HG02763 (cell line): Measurements from ENCODE around the gene VSTM2L.

Source experiments
- ATAC-seq: cut with Tn5 transposase; IDR thresholded peaks from one replicate; pipeline ENCODE4 v1.9.1; 2021; ENCODE audit warnings: mild to moderate bottlenecking, moderate library complexity; ENCODE audit not compliant: unreplicated experiment

The VSTM2L gene

DNA sequence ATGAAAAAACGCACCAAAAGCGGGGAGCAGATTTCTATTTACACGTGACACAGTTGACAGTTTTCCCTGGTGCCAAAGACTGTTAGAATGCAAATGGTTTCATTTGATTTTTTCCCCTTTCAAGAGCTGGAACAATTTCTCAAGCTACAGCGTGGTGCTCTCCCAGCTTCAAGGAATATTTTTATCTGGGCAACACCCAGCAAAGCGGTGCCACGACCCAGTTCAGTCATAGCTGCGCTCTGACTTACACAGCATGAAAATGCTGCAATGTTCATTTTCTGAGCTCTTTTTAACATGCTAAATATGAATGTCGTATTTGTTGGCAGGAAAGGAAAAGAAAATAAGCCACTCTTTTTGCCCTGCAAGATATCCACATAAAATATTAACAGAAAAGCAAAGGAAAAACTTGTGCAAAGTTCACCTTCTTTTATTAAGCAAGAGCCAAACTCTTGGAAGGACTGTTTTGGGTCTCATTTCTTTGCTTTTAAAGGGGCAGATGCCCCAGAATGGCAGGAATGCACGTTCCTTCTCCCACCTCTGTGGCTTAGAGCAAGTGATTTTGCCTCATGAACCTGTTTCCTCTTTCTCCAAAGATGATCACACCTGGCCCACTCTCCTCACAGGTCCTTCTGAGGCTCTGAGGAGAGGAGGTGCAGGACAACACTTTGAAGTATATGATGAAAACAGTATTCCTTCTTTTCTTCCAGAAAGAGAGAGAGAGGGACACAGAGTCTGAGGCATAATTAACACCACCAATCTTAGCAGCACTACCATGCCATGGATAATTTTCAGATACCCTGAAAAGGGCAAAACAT lies 83.3 kb downstream of the VSTM2L start:
- no peak for ATAC-seq

DNA sequence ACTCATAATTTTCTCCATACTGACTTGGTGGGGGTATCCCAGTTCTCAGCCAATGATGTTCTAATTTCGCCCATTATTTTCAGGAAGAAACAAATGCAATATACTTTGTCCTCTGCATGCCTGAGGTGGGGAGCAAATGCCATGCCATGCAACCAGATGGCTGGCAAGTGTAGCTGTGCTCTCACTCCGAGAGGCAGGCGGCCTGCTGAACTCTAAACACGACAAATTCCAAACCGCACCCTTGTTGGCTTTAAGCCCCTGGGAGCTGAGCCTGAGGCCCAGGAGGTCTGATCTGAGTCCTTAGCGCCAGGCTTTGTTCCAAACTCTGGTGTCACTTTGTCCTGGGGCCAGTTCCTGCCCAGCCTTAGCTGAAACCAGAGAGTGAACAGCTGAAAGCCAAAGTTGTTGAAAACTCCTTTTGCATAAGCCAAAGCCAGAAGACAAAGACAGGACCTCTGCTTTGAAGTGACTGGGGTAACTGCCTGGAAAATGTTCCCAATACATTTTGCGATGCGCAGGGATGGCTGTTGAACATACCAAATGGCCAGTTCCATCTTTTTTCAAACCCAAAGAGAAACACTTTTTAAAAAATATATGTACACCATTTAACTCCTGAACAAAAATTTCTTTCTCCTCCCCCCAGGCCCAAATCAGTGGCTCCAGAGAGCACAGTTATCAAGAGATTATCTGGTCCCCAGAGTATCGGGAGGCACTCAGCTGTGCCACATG lies 84.1 kb downstream of the VSTM2L start:
- ATAC-seq = no peak

DNA sequence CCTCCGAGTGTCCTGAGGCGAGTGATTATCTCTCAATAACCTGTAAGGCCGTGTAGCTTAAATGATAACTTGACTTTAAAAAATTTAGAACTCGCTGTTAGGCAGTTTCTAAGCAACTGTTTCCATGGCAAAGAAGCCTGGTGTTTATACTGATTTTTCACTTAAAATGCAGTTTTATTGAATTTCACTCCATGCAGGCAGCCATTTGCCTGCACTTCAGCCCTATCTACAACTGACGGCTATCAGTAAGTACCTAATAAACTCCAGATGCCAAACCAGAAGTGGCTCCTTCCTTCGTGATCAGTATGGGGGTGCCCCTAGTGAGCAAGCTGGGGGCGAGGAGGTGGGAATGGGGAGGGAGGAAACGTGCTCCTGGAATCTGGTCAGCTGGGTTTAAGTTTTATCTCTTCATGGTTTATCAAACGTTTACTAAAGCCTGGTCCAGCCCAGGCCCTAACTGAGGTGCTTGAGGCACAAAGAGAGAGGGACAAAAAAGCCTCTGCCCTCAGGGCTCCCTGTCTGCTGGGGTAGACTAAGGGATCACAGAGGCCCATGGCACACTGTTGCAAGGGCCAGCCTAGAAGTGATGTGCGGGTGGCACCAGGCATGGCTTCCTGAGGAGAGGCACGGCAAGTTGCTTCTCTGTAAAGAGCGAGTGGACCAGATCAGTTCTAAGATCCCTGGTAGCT lies 84.8 kb downstream of the VSTM2L start:
- ATAC-seq = no peak

DNA sequence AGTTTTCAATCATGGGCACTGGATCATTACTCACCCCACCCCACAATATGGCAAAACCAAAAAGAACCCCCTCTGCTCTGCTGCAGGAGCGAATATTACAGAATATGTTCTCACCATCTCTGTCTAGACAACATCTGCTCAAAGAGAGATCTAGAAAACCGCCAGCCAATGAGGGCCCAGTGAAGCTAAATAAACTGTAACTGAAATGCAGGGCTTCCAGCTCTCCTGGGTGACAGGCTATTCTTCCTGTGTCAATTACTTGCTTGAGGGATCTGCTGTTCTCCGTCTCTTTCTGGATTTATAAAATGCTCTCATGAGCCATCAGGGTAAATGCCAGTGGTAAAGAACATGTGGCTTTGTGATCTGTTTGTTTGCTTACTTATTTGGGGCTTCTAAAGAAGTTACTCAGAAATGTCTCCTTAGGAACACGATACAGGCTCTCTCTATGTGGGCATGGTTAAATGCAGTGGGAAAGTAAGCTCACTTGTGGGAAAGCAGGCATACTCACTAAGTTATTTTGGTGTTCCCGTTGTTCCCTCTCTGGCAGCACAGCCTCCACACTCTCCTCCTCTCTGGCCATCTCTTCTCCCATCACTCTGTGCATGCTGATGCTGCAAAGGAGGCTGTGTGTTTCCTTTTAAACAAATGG lies 85.5 kb downstream of the VSTM2L start:
- no peak for ATAC-seq

DNA sequence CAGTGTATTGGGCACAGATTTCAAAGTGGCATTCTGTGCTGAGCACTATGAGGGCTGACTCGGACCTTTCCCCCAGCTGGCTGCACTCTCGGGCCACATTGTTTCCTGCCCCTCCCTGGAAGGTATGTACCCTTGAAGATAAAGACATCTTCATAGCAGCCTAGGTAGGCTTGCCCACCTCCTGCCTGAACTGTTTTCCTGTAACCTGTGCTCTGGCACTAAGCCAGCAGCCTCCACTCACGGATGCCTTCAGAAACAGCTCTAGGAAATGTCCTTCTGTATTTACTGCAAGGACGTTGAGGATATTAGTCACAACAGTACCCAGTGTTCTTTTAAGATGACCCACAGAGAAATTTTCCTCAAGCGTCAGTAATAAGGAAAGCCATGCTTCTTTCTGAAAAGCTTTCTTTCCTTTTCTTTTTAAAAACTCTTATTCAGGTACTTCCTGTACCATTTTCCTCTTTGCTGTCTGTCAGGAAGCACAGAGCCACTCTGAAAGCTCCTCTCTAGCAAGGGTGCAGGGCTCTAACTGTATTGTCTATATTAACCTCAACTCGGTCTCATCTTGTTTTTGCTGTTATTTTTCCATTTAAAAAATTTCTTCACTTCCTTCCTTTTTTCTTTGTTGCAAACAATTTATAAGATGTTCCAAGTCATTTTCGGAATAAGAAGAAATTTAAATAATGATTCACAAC lies 86.8 kb downstream of the VSTM2L start:
- ATAC-seq = no peak

DNA sequence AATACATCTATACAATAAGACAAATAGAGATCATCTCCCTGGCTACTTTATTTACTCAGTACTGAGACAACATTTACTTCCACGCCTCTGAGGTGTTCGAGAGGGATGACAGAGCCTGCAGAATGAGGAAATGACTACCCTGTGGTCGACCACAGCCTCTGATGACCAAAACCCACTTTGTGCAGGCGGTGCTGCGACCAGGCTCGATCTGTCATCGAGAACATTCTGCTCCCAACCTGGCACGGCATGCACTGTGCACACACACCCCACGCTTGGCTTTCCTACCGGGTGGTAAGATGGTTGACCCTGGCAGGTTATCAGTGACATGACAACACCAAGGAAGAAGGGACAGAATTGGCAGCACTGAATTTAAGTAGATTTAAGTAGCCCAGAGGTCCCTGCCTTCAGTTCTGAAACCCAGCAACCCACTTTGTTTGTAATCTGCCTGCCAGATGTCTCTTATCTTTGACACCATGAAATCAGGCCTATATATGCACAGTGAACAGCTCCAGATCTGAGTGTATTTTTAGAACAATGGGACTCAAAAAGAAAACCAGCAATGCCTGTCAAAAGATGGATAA lies 87.7 kb downstream of the VSTM2L start:
- peak; percentile 84 for ATAC-seq

DNA sequence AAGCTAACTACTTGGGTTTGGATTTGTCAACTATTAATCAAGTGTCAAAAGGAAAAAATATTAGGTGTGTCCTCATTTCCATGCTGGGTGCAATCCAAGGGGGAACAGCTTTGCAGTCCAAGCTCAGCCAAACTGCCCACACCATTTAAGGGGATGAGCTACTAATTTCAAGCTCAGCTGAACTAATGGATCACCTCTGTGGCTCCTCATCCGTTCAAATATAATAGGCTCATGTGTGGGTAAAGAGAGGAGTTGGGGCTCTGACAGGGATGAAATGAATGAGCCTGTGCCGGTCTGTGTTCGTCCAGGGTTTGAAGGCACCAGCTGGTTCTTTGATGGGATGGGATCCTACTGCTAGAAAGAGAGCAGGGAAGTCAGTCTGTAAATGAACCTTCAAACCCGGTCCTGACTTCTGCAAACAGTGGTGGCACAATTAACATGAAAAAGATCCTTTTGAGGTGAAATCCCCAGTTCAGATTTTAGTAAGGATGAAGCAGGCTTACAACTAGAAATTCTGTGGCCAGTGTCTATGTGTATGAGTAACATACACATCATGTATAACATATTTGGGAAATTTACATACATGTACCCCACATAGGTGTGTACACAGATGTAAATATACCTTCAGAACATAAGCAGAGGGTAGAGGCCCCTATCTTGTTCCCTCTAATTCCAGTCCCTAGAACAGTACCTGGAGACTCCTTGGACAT lies 88.4 kb downstream of the VSTM2L start:
- no peak for ATAC-seq

DNA sequence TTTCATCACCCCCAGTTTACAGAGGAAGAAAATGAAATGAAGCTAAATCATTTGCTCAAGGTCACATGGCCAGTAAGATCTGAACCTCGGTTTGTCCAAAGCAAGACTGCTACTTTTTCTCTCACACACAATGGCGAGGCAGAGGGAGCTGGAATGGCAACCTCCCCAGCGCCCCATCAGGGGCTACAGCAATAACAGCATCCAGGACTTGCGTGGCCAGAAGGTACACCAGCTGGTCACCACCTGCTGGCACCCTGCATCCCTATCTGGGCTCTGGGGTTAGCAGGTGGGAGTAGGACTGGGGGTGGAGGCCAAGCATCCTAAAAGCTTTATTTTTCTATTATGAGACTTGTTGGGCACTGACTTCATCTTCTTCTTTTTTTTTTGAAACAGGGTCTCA lies 89.0 kb downstream of the VSTM2L start:
- ATAC-seq = no peak

DNA sequence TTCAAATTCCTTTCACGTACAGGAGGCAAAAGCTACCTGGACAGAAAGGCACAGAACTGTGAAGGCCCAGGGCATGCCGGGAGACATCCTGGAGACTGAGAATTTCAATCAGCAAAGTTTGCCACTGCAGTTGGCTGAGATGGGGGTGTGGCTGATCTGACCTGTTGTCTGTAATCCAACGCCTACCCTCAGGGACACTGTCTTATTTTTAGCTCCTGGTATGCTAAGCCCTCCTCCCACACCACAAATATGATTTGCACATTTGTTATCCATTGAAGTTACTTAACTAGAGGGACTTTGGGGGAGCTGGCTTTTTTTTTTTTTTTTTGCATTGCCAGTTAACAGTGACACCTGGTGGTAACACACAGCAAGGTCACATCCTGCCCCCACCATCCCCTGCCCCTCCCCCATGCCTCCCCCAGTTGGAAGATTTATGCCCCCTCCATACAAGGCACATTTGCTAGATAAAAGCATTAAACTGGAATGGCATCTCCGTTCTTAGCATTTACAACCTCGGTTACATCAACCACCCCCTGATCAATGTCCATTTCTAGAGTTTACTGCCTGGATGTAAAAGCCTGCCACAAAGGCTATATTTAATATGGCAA lies 90.0 kb downstream of the VSTM2L start:
- no peak for ATAC-seq

DNA sequence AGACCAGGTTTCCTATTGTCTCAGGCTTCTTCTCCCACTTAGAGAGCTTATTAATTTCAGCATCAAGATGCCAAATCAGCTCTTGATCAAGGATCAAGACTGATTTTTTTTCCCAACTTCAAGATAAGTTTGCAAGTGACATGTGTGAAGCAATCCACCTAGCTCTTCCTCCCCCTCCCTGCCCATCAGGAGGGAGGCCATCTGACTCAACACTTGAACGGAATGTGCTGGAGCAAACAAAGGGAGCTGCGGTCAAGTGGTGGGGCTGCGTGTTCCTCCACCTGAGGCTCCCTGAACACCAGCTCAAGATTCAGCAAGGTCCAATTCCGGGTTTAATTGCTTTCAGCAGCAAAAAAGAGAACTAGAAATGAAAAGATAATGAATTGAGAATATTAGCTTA lies 91.6 kb downstream of the VSTM2L start:
- ATAC-seq = no peak
